ENCODE data around the gene CTNNB1.

DNA sequence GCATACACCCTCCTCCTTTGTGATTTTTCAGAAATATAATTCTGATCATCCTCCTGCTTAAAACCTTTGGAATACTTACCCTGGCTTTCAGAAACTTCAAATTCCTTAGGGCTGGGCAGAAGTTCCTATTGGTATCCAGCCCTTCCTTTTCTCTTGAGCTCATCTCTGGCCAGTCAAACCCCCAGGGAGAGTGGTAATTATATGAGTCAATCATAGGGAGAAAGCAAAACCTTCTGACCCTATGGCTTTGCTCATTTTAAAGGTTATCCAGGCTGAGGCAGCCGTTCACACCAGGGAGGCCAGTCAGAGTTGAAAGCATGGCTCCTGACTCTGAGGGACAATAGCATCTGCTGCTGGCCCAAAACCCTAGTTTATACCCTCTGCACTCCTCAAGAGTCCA, 23.9 kb upstream of the CTNNB1 start:
- TF ChIP-seq, protein P1, sequence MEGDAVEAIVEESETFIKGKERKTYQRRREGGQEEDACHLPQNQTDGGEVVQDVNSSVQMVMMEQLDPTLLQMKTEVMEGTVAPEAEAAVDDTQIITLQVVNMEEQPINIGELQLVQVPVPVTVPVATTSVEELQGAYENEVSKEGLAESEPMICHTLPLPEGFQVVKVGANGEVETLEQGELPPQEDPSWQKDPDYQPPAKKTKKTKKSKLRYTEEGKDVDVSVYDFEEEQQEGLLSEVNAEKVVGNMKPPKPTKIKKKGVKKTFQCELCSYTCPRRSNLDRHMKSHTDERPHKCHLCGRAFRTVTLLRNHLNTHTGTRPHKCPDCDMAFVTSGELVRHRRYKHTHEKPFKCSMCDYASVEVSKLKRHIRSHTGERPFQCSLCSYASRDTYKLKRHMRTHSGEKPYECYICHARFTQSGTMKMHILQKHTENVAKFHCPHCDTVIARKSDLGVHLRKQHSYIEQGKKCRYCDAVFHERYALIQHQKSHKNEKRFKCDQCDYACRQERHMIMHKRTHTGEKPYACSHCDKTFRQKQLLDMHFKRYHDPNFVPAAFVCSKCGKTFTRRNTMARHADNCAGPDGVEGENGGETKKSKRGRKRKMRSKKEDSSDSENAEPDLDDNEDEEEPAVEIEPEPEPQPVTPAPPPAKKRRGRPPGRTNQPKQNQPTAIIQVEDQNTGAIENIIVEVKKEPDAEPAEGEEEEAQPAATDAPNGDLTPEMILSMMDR (IDR thresholded peaks at IDR 0.05; ENCODE audit: low read length) = no peak
- TF ChIP-seq EZH2 (IDR thresholded peaks at IDR 0.05; ENCODE audit: borderline replicate concordance, low read length) = no peak
